SK-N-SH (cell line): ENCODE measurements around the gene IGF2BP2. TPM values are rescaled to one million over a fixed set of nuclear protein-coding genes. Genes with fewer than 3 reads are reported as not detected.

ENCODE experiments used
- CTCF ChIA-PET: fragments of 300-600, 350-600 bp; formaldehyde crosslinking; extraction: SDS; loops from one replicate; lab custom pipeline; 2021; lab: Yijun Ruan, JAX
- POLR2A ChIA-PET: fragments of 350-600 bp; sonication (Branson Sonifier 250); formaldehyde crosslinking; extraction: SDS; loops from one replicate; lab custom pipeline; 2020; ENCODE audit warnings: antibody characterized with exemption, inconsistent platforms; lab: Yijun Ruan, JAX
- DNase-seq: peaks from one replicate; pipeline ENCODE4 v3.0.0; 2012
- H2AFZ ChIP-seq: fragments of 200-600 bp; sonication (generic); 2 replicates; pipeline ENCODE4 v1.8.1; 2016; ENCODE audit warnings: antibody characterized with exemption, mild to moderate bottlenecking, low read depth
- H3F3A ChIP-seq: fragments of 200-600 bp; sonication (generic); replicated peaks from 2 replicates; pipeline ENCODE3; 2016; ENCODE audit warnings: antibody characterized with exemption, mild to moderate bottlenecking; ENCODE audit not compliant: insufficient read depth
- H3K27ac ChIP-seq, 2 experiments: fragments of 200-500 bp in 1 of 2; fragments of 200-600 bp in 1 of 2; sonication (Bioruptor generic) in 1 of 2; sonication (generic), shearing (Covaris generic) in 1 of 2; 2 replicates each; pipeline versions ENCODE4 v1.5.1 to v1.6.1; 2014 to 2016; ENCODE audit warnings: low read depth in 2 of 2, inconsistent platforms in 1 of 2, low read length in 1 of 2, mild to moderate bottlenecking in 1 of 2, mixed read lengths in 1 of 2
- H3K27me3 ChIP-seq: fragments of 200-600 bp; sonication (generic), shearing (Covaris generic); 2 replicates; pipeline ENCODE4 v1.6.1; 2016; ENCODE audit warnings: mixed run types; ENCODE audit not compliant: insufficient read depth
- H3K36me3 ChIP-seq, 2 experiments: fragments of 200-500 bp in 1 of 2; fragments of 200-600 bp in 1 of 2; sonication (Bioruptor generic) in 1 of 2; sonication (generic) in 1 of 2; replicated peaks in 1 of 2; 2 replicates each; pipeline versions ENCODE3 to v1.5.1; 2014 to 2016; ENCODE audit warnings: low read length in 1 of 2, mild to moderate bottlenecking in 1 of 2; ENCODE audit not compliant: insufficient read depth in 2 of 2, control insufficient read depth in 1 of 2
- H3K4me1 ChIP-seq, 2 experiments: fragments of 200-500 bp in 1 of 2; fragments of 200-600 bp in 1 of 2; sonication (Bioruptor generic) in 1 of 2; sonication (generic), shearing (Covaris generic) in 1 of 2; 2 replicates each; pipeline versions ENCODE4 v1.5.1 to v1.6.1; 2014 to 2016; ENCODE audit warnings: low read depth in 1 of 2, low read length in 1 of 2, mixed run types in 1 of 2; ENCODE audit not compliant: insufficient read depth in 2 of 2, control insufficient read depth in 1 of 2
- H3K4me2 ChIP-seq: fragments of 200-600 bp; sonication (generic), shearing (Covaris generic); 2 replicates; pipeline ENCODE4 v1.6.1; 2017; ENCODE audit warnings: mixed run types
- H3K4me3 ChIP-seq, 2 experiments: fragments of 200-500 bp in 1 of 2; fragments of 200-600 bp in 1 of 2; sonication (Bioruptor generic) in 1 of 2; sonication (generic), shearing (Covaris generic) in 1 of 2; 2 replicates each; pipeline versions ENCODE4 v1.5.1 to v1.8.1; 2014 to 2016; ENCODE audit warnings: low read depth in 2 of 2, inconsistent platforms in 1 of 2, low read length in 1 of 2, mild to moderate bottlenecking in 1 of 2, mixed read lengths in 1 of 2, moderate library complexity in 1 of 2
- H3K79me2 ChIP-seq: fragments of 200-600 bp; sonication (generic); 2 replicates; pipeline ENCODE4 v1.8.1; 2017; ENCODE audit warnings: mild to moderate bottlenecking; ENCODE audit not compliant: insufficient read depth
- H3K9ac ChIP-seq: fragments of 200-600 bp; sonication (generic); 2 replicates; pipeline ENCODE4 v1.6.1; 2017; ENCODE audit warnings: mixed run types
- H3K9me2 ChIP-seq: fragments of 200-600 bp; sonication (generic); 2 replicates; pipeline ENCODE4 v1.6.1; 2017; ENCODE audit warnings: mixed run types
- H3K9me3 ChIP-seq: fragments of 200-600 bp; sonication (generic); 2 replicates; pipeline ENCODE4 v1.6.1; 2017; ENCODE audit warnings: mixed run types, mild to moderate bottlenecking, moderate library complexity
- H4K20me1 ChIP-seq: fragments of 200-600 bp; sonication (generic); 2 replicates; pipeline ENCODE4 v1.6.1; 2017; ENCODE audit warnings: mild to moderate bottlenecking, mixed run types; ENCODE audit not compliant: insufficient read depth
- ELF1 ChIP-seq: IDR thresholded peaks from 2 replicates; pipeline ENCODE4 v1.4.0; 2012
- EZH2phosphoT487 ChIP-seq: fragments of 200-600 bp; sonication (generic); IDR thresholded peaks from 2 replicates; pipeline ENCODE4 v1.6.1; 2017; ENCODE audit warnings: low read depth, mixed run types, mild to moderate bottlenecking, antibody characterized with exemption, moderate library complexity, borderline replicate concordance
- FOXJ3 ChIP-seq: sonication (generic); formaldehyde crosslinking; IDR thresholded peaks from 2 replicates; pipeline ENCODE4 v1.5.1; 2020; ENCODE audit warnings: mild to moderate bottlenecking, missing genetic modification reagents
- FOXM1 ChIP-seq: IDR thresholded peaks from 2 replicates; pipeline ENCODE4 v1.4.0; 2012; ENCODE audit warnings: low read depth, mild to moderate bottlenecking
- JUND ChIP-seq: IDR thresholded peaks from 2 replicates; pipeline ENCODE4 v1.4.0; 2012
- MXI1 ChIP-seq: IDR thresholded peaks from 2 replicates; pipeline ENCODE4 v1.6.1; 2012; ENCODE audit warnings: mild to moderate bottlenecking, low read depth, low read length, improper control_type of control experiment
- NFIC ChIP-seq: IDR thresholded peaks from 2 replicates; pipeline ENCODE4 v1.4.0; 2012; ENCODE audit warnings: borderline replicate concordance
- NRF1 ChIP-seq: IDR thresholded peaks from 2 replicates; pipeline ENCODE4 v1.6.1; 2012; ENCODE audit warnings: low read depth, mild to moderate bottlenecking, low read length
- RXRA ChIP-seq: IDR thresholded peaks from 2 replicates; pipeline ENCODE4 v1.4.0; 2012; ENCODE audit warnings: low read depth, mild to moderate bottlenecking, borderline replicate concordance
- SMC3 ChIP-seq: IDR thresholded peaks from 2 replicates; pipeline ENCODE4 v1.6.1; 2012; ENCODE audit warnings: low read depth, low read length, improper control_type of control experiment
- TEAD4 ChIP-seq: IDR thresholded peaks from 2 replicates; pipeline ENCODE4 v1.4.0; 2012; ENCODE audit warnings: mild to moderate bottlenecking, borderline replicate concordance; ENCODE audit not compliant: insufficient read depth
- YY1 ChIP-seq: IDR thresholded peaks from 2 replicates; pipeline ENCODE4 v1.4.0; 2012; ENCODE audit warnings: low read depth, mild to moderate bottlenecking
- WGBS: methylation state at CpG from one replicate; pipeline ENCODE4 v1.1.6; 2017; ENCODE audit warnings: low lambda C conversion rate; 5-methylcytosine and 5-hydroxymethylcytosine counted together
- polyA plus RNA-seq, 3 experiments: library from polyadenylated mRNA; depleted of rRNA; stranded (reverse); fragments of >200 nt; gene quantifications; 2 replicates each; pipeline ENCODE4 v1.2.3, GENCODE V29; 2012
- TF ChIP-seq, protein P1 (sequence below): fragments of 150-350 bp; IDR thresholded peaks from 2 replicates; pipeline ENCODE4 v1.6.1; 2016; ENCODE audit warnings: mild to moderate bottlenecking, low read depth, low read length
- TF ChIP-seq, protein P2 (sequence below): fragments of 150-350 bp; IDR thresholded peaks from 2 replicates; pipeline ENCODE4 v1.6.1; 2017; ENCODE audit warnings: antibody characterized with exemption, low read length, low read depth, borderline replicate concordance
- TF ChIP-seq, protein P3 (sequence below): IDR thresholded peaks from 2 replicates; pipeline ENCODE4 v1.4.0; 2012; ENCODE audit warnings: low read depth
- TF ChIP-seq, protein P4 (sequence below): fragments of 200-600 bp; sonication (generic); IDR thresholded peaks from 2 replicates; pipeline ENCODE4 v1.6.1; 2017; ENCODE audit warnings: antibody characterized with exemption, mild to moderate bottlenecking, moderate library complexity

Gene IGF2BP2
- polyA plus RNA-seq, 1 of the 3 experiments (the other 2 are of a cell fraction), result 5.4 TPM

GRCh38 chr3:185663929-185664328 is 160.9 kb downstream of the IGF2BP2 start:
- no peak overlapping the region for H3K9ac ChIP-seq
- peaks cover 3 to 23% of the 10 kb centered on the region in 2 experiments; a peak in 3 of 4 replicates for H3K4me1 ChIP-seq
- no peak overlapping the region for H2AFZ ChIP-seq
- H3F3A ChIP-seq, result peaks cover 48% of the 10 kb centered on the region
- H4K20me1 ChIP-seq, result 0 out of 2 replicates have a peak, but pooled peaks cover 3% of the 10 kb centered on the region
- no peak for DNase-seq
- H3K4me3 ChIP-seq, result no peak overlapping the region
- no peak overlapping the region for H3K4me2 ChIP-seq
- H3K27ac ChIP-seq, result no peak overlapping the region
- H3K36me3 ChIP-seq, result peaks cover 13 to 54% of the 10 kb centered on the region in 2 experiments
- 87% methylated on average over 5 of the region's 5 CpGs for WGBS
- H3K9me3 ChIP-seq, result no peaks in the 10 kb centered on the region
- H3K79me2 ChIP-seq, result peaks cover 16% of the 10 kb centered on the region; the same call in 1 of the 2 replicates
- TF ChIP-seq EZH2phosphoT487 (no peak), NFIC (no peak), YY1 (no peak), RXRA (no peak), FOXM1 (no peak), ELF1 (no peak), NRF1 (no peak), SMC3 (no peak), JUND (no peak), MXI1 (no peak), TEAD4 (no peak), FOXJ3 (CRISPR knock-in tag) (no peak)
- TF ChIP-seq, protein P1, sequence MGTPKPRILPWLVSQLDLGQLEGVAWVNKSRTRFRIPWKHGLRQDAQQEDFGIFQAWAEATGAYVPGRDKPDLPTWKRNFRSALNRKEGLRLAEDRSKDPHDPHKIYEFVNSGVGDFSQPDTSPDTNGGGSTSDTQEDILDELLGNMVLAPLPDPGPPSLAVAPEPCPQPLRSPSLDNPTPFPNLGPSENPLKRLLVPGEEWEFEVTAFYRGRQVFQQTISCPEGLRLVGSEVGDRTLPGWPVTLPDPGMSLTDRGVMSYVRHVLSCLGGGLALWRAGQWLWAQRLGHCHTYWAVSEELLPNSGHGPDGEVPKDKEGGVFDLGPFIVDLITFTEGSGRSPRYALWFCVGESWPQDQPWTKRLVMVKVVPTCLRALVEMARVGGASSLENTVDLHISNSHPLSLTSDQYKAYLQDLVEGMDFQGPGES, result no peak
- TF ChIP-seq, protein P2, sequence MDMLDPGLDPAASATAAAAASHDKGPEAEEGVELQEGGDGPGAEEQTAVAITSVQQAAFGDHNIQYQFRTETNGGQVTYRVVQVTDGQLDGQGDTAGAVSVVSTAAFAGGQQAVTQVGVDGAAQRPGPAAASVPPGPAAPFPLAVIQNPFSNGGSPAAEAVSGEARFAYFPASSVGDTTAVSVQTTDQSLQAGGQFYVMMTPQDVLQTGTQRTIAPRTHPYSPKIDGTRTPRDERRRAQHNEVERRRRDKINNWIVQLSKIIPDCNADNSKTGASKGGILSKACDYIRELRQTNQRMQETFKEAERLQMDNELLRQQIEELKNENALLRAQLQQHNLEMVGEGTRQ, result no peak
- TF ChIP-seq, protein P3, sequence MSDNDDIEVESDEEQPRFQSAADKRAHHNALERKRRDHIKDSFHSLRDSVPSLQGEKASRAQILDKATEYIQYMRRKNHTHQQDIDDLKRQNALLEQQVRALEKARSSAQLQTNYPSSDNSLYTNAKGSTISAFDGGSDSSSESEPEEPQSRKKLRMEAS, result no peak
- TF ChIP-seq, protein P4, sequence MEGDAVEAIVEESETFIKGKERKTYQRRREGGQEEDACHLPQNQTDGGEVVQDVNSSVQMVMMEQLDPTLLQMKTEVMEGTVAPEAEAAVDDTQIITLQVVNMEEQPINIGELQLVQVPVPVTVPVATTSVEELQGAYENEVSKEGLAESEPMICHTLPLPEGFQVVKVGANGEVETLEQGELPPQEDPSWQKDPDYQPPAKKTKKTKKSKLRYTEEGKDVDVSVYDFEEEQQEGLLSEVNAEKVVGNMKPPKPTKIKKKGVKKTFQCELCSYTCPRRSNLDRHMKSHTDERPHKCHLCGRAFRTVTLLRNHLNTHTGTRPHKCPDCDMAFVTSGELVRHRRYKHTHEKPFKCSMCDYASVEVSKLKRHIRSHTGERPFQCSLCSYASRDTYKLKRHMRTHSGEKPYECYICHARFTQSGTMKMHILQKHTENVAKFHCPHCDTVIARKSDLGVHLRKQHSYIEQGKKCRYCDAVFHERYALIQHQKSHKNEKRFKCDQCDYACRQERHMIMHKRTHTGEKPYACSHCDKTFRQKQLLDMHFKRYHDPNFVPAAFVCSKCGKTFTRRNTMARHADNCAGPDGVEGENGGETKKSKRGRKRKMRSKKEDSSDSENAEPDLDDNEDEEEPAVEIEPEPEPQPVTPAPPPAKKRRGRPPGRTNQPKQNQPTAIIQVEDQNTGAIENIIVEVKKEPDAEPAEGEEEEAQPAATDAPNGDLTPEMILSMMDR, result no peak
- POLR2A ChIA-PET, result no interaction called here
- H3K9me2 ChIP-seq, result no peaks in the 10 kb centered on the region
- CTCF ChIA-PET, result interaction anchor here (0.9 to 6.7 kb wide), 3 partner anchors 14 to 279 kb away, joined by 4 to 194 read pairs (median 51); no protein-coding TSS in a partner anchor
- no peaks in the 10 kb centered on the region for H3K27me3 ChIP-seq
